Measurements from ENCODE around the gene STK4. TPM values are rescaled to one million over a fixed set of nuclear protein-coding genes. Genes with fewer than 3 reads are reported as not detected.

Gene STK4
- total and polyA plus RNA-seq, 2 donors (not counting 3 experiments of a cell fraction or from before 2014, with no cell fraction given) = 9.1 to 29.6 TPM

- Histone ChIP-seq H3K9ac (replicated peaks; ENCODE audit: extremely low read depth, insufficient read depth, low read length) (no peak overlapping the region), H3K79me2 (ENCODE audit: control insufficient read depth, insufficient read depth, low read length) (no peaks in the 10 kb centered on the region), H3K4me2 (ENCODE audit: insufficient read depth, low read length) (no peak overlapping the region), H3K27me3 (ENCODE audit: control insufficient read depth in 2 of 2, insufficient read depth in 2 of 2, low read length in 2 of 2) (peaks cover 0 to 4% of the 10 kb centered on the region in 2 experiments), H3K9me3 (replicated peaks; ENCODE audit: control insufficient read depth, insufficient read depth, low read length) (no peaks in the 10 kb centered on the region), H3K27ac (ENCODE audit: insufficient read depth, low read depth, low read length) (no peak overlapping the region), H3K9me1 (replicated peaks; ENCODE audit: control insufficient read depth, extremely low read depth, insufficient read depth, low read length) (no peaks in the 10 kb centered on the region), H3K4me1 (ENCODE audit: control insufficient read depth, extremely low read depth, insufficient read depth, low read length) (no peaks in the 10 kb centered on the region), H3K36me3 (ENCODE audit: control insufficient read depth in 2 of 2, extremely low read depth in 1 of 2, insufficient read depth in 2 of 2, low read length in 2 of 2) (no peaks in the 10 kb centered on the region), H2AFZ (ENCODE audit: low read depth, low read length) (no peak overlapping the region), H3K4me3 (replicated peaks in 1 of 3; ENCODE audit: insufficient read depth in 1 of 3, low read depth in 1 of 3, low read length in 3 of 3) (no peak overlapping the region), H4K20me1 (replicated peaks; ENCODE audit: control insufficient read depth, extremely low read depth, insufficient read depth, low read length) (no peaks in the 10 kb centered on the region)
- FAIRE-seq = no peak
- intact Hi-C loops (cut with micrococcal nuclease) = loop anchor here (5.0 kb wide), 2 partner anchors 183 to 197 kb away; partner anchors contain the start of gene PABPC1L
- CTCF ChIA-PET = interaction anchor here (1.8 to 9.5 kb wide), 4 partner anchors 12 to 184 kb away, joined by 5 to 278 read pairs (median 132); partner anchors contain the start of gene KCNS1
- no TSS peak for BruUV-seq (replicated peaks)
- no peak for TF ChIP-seq EZH2 (IDR thresholded peaks at IDR 0.05; ENCODE audit: borderline replicate concordance, low read depth, low read length, severe bottlenecking)
- TF ChIP-seq MAX (IDR thresholded peaks at IDR 0.05; ENCODE audit: insufficient read depth, insufficient read length) = no peak
- no peak for TF ChIP-seq JUN (IDR thresholded peaks at IDR 0.05; ENCODE audit: borderline replicate concordance, insufficient read depth, insufficient read length, low read depth)
- no peak for TF ChIP-seq CTCF (IDR thresholded peaks at IDR 0.05; ENCODE audit: extremely low read depth in 1 of 2, insufficient read depth in 1 of 2, low read depth in 1 of 2, low read length in 2 of 2)
- TF ChIP-seq FOS (IDR thresholded peaks at IDR 0.05; ENCODE audit: borderline replicate concordance, insufficient read depth, low read length) = no peak
- no peak for TF ChIP-seq POLR2A (IDR thresholded peaks at IDR 0.05; ENCODE audit: low read depth, low read length)
- no peak for TF ChIP-seq MYC (IDR thresholded peaks at IDR 0.05; ENCODE audit: low read depth, low read length)
- no peak for TF ChIP-seq GATA2 (IDR thresholded peaks at IDR 0.05; ENCODE audit: insufficient read depth, insufficient read length, low read depth, low read length)
- DNase-seq (ENCODE audit: low read depth, low spot score) = no peak
- POLR2A ChIA-PET = no interaction called here
- dilution Hi-C loops (cut with MboI; ENCODE audit: extremely low pct_ligation_motif_present, low sequenced_read_pairs) = no loop called here
Measured at GRCh38 chr20:45109634-45110033, 143.3 kb downstream of the STK4 start.

Measured in endothelial cell of umbilical vein (primary cell).